Head of caudate nucleus (tissue), 42 donors: Measurements from ENCODE around the gene SCN8A.
A peak's percentile ranks its signal among the peaks of the same experiment; 100 is the strongest.
"Not testable (repeated sequence)": the region's sequence is repeated elsewhere in the genome, so short reads cannot be mapped to it uniquely, and the experiment has no call there.

Source experiments
- DNase-seq, 42 donors: peaks; one replicate each; pipeline versions ENCODE4 v3.0.0 to v3.0.0-alpha.2; 2020 to 2021; ENCODE audit warnings: mixed read lengths in 7 of 42
- intact Hi-C: fragments of 100-400 bp; cut with DNase I; formaldehyde crosslinking; loops from one replicate; pipeline ENCODE4 v1.15.0; 2022

SCN8A gene

DNA sequence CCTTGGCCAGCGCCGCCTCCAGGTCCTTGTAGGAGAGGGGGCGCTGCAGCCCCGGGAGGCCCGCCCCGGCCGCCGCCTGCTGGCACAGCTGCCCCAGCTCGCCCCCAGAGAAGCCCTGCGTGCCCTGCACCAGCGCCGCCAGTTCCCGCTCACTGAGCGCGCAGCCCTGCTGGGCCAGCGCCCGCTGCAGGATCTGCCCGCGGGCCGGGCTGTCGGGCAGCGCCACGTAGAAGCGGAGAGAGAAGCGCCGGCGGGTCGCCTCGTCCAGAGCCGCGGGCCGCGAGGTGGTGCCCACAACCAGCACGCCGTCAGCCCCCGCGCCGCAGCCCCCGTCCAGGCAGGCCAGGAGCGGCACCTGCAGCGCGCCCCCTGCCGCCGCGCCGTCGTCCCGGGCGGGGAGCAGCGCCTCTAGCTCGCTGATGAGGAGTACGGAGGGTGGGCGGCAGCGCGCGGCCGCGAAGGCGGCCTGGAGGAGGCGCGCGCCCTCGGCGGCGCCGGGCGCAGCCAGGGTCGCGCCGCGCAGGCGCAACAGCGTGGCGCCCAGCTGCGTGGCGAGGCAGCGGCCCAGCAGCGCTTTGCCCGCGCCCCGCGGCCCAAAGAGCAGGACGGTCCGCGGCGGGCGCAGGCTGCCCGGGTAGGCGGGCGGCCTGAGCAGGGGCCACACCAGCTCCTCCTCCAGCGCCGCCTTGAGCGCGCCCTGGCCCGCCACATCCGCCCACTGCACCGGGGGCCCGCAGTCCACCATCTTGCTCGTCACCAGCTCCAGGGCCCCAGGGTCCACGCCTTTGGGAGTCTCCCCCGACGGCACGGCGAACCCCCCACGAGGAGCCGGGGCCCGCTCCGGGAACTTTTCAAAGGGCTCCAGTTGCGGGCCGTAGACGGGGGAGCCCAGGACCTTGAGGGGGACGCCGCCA, 229.8 kb downstream of the SCN8A start:
- DNase-seq, result peak; percentile 38 to 92 (median 83)
- intact Hi-C loops, result no loop called here

DNA sequence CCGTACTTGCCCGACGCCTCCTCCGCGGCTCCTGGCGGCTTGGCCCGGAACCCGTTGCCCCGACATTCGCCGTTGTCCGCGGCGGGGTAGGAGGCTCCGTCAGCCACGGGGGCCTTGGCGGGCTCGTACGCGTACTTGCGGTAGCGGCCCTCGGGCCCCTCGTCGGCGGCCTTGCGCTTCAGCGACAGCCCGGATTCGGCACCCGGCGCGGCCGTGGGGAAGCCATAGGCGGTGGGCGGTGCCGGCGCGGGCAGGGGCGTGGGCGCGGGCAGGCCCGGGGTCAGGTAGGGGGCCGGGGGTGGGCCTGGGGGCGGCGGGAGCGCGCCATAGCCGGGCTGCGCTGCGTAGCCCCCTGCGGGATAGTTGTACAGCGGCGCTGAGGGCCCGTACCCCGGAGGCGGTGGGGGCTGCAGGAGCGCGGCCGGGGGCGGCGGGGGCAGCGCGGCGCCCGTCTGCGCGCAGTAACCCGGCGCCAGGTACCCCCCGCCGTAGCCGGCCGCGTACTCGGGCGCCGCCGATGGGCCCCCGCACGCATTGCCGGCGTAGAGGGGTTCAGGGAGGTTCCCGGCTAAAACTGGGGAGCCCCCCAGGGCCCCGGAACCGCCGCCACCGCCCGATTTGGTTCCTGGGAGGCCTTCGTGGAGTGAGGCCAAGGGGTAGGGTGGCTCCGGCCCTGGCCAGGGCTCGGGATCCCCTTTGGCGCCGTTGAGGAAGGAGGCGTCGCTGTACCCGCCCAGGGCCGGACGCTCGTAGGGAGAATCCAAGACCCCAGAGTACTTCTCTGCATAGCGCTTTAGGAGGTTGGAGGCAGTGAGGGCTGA, 230.6 kb downstream of the SCN8A start:
- peak in 5 of 42 donors; percentile 21 to 35 (median 27) for DNase-seq
- intact Hi-C loops, result loop anchor here (2.0 kb wide), 1 partner anchor 397 kb away; the partner anchor contains the start of gene SLC4A8

DNA sequence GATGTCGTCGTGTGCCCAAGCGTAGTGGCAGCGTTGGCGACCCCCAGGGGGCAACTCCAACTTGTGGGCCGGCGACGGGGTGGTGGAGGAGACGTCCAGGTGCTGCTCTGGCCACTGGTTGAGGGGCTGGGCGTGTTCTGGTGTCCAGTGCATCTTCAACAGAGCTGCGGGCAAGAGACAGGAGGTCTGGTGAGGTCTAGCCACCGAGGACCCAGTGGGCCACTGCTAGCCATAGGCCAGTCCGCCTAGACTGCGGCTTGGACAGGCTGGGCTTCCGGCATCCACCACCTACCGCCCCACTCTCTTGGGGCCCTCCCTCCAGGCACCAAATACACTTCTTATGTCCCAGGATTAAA, 231.2 kb downstream of the SCN8A start:
- intact Hi-C loops, result loop anchor here (2.0 kb wide), 1 partner anchor 397 kb away; the partner anchor contains the start of gene SLC4A8
- DNase-seq, result no peak

DNA sequence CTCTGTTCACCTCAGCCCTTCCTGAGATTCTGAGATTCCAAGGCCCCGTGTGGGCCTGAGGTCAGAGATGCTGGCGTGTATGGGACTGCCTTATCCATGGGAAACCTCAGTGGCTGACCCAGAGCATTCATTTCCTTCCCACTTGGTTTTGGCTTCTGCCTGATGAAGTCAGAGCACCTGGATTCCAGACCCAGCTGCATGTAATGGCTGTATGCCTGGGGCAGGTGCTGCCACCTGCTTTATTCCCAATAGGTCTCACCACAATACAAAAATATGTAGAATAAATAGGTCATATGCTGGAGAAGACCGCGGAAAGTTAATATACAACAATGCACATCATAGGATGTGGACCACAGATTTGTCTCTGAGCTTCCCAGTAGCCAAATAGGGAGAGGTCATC, 231.9 kb downstream of the SCN8A start:
- intact Hi-C loops, result loop anchor here (2.0 kb wide), 1 partner anchor 398 kb away; the partner anchor contains the start of gene SLC4A8
- DNase-seq, result no peak

DNA sequence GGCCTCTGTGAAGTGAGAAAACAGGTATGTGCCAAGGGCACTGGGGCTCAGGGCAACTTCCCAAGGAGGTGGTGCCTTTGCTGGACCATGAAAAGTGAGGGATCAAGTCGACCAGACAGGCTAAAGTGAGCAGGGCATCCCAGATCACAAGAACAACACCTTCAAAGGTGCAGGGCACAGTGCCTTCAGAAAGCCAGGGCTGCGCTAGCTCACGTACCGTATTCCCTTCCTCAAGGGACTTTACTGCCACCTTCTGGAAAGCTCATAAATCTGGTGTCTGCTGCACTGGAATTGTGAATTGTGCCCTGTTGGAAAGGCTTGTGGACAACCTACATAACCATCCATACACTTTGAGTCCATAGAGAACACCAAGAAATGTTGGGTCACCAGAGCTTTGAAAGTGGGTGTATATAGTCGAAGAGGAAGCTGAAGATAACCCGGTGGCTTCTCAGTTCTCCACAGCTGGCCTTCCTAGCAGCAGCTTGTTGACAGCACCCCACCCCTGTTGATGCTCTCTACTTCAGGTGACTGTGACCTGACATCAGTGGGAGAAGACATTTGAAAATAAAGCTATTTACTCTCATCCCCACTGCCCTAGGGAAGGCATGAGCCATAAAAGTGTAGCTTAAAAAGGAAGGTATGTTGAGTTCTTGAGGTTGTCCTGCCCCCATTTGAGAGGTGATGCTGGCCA, 233.0 kb downstream of the SCN8A start:
- DNase-seq, result peak in 37 of 42 donors; percentile 36 to 87 (median 62)
- intact Hi-C loops, result loop anchor here (2.0 kb wide), 1 partner anchor 399 kb away; the partner anchor contains the start of gene SLC4A8

DNA sequence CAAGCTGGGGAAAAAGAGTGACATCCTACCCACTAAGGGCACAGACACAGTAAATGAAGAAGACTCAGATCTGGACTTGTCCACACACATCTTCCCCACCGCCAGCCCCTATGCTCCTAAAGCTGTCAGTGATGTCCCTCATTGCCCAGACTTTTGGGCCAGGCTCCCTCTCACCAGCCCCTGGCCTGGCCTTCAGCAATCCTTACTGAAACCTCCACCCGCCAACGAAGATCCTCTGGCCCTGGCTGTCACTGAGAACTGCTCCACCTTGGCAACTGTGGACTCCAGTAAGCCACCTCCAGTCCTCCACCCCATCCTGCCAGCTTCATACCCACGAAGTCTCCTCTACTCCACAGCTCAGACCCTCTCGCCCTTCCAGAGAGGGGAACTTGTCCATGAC, 234.2 kb downstream of the SCN8A start:
- intact Hi-C loops, result no loop called here
- no peak for DNase-seq

DNA sequence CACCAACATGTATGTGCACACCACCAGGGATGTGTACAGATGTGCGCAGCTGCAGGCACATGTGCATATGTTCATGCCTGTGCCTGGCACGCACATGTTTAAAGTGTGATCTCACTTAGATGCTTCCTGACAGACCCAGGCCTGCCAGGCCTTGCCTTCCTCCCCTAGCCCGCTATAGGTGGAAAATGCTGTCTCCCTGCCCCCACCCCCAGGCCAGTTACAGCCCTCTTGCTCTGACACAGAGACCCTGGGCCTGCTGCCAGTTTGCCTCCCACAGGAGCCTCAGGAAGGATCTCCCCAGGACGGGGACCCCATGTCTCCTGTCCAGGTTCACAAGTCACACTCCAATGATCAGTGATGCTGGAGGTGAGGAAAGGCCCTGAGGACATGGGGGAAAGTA, 235.8 kb downstream of the SCN8A start:
- DNase-seq, result no peak
- intact Hi-C loops, result no loop called here

DNA sequence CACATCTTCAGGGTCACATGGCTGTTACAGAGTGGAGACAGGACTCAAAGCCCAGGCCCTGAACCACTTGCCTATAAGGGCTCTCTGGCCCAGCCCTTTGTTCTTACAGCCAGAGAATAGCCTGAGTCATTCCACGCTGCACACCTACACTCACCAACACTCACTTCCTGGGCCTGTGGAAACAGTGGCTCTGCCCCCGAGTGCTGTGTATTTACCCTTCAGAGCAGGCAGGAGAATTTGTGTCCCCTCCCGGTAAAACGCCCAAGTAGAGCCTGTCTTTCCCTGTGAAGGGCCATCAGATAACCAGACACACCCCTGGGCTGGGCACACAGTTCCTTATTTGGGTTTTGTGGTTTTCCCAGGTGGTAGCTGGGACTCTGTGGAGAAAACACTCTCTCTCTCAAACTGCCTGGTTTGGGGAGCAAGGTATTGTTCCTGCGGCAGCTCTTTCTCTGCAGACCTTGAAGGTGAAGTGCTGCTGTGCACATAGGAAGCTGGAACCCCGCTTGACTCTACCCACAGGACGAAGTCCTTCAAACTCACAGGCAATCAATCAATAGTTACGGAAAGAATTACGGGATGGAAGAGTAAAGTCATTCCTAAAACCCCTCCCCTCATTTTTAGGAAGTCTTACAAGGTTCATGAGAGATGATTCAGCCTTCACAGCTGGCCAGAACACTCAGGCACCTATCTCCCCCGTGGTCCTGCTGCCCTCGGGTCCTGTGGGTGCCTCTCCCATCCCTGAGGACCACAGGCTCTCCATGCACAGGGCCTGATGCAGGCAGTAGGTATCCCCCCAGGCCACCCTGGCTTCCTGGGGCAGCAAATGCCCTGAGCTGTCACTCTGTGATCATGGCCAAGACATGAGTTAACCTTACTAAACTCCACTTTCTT, 237.1 kb downstream of the SCN8A start:
- DNase-seq, result peak in 10 of 42 donors; percentile 17 to 58 (median 28)

DNA sequence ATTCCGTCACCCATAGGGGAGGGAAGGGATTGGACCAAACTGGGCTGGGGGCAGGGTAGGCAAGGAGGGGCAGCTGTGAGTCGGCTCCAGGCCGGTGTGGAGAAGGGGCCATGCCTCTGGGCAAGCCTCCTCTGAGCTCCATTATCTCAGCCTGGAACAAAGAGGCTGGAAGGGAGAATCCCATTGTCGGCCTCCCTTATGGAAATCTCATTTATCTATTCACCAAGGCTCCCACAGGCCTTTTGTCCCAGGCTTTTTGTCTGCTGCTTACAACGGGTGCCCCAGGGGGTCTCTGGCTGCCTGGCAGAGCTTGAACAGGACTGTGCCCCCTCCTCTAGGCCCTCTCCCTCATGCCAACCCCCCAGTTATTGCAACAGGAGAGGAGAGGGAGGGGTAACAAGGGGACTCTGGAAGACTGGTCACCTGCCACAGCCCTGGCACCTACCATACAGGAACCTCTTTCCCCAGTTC, 238.0 kb downstream of the SCN8A start:
- intact Hi-C loops, result no loop called here
- no peak for DNase-seq

More for the DNA sequence above, 237.1 kb downstream of the SCN8A start:
- intact Hi-C loops, result no loop called here

DNA sequence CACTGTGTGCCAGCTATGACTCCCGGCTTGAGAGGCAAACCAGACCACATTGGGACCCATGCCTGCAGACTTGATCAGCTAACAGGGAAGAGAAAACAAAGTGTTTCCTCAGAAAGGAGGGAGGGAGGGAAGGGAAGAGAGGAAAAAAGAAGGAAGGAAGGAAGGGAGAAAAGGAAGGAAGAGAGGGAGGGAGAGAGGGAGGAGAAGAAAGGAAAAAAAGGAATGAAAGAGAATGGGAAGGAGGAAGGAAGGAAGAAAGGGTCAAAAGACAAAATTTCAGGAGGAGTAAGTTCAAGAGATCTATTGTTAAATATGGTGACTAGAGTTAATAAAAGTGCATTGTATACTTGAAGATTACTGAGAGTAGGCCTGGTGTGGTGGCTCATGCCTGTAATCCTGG, 238.6 kb downstream of the SCN8A start:
- no peak for DNase-seq
- intact Hi-C loops, result no loop called here

DNA sequence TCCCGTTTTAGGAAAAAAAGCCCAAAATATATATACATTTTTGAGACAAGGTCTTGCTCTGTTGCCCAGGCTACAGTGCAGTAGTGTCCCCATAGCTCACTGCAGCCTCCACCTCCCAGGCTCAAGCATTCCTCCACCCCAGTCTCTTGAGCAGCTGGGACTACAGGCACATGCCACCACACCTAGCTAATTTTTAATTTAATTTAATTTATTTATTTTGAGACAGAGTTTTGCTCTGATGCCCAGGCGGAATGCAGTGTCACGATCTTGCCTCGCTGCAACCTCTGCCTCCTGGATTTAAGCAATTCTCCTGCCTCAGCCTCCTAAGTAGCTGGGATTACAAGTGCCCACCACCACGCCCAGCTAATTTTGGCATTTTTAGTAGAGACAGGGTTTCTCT, 240.8 kb downstream of the SCN8A start:
- DNase-seq, intact Hi-C loops: not testable (repeated sequence)

DNA sequence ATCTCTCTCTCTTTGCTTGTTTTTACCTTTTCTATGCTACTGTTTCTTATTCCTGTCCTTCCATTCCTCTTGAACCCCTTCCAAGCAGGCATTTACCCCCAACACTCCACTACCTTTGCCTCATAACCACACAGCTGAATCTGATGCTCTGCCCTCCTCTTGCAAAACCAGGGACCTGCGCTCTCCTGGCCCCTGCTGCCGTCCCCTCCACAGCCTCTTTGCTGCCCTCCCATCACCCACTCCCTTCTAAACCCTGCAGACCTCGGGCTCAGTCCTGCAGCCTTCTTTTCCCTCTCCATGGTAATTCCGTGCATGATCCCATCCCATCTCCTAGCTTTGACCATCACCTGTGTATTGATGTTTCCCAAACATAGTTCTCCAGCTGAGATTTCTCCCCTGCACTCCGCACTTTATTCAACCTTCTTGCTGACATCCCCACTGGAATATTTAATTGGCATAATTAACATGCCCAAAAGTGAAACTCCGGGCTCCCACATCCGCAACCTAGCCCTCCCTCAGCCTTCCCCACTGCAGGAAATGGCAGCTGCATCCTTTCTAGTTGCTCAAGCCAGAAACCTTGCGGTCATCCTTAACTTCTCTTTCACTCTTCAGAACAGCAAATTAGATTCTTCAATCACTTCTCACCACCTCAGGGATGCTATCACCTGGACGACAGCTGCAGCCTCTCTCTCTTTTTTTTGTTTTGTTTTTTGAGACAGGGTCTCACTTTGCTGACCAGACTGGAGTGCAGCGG, 241.5 kb downstream of the SCN8A start:
- no peak for DNase-seq
- intact Hi-C loops, result no loop called here

DNA sequence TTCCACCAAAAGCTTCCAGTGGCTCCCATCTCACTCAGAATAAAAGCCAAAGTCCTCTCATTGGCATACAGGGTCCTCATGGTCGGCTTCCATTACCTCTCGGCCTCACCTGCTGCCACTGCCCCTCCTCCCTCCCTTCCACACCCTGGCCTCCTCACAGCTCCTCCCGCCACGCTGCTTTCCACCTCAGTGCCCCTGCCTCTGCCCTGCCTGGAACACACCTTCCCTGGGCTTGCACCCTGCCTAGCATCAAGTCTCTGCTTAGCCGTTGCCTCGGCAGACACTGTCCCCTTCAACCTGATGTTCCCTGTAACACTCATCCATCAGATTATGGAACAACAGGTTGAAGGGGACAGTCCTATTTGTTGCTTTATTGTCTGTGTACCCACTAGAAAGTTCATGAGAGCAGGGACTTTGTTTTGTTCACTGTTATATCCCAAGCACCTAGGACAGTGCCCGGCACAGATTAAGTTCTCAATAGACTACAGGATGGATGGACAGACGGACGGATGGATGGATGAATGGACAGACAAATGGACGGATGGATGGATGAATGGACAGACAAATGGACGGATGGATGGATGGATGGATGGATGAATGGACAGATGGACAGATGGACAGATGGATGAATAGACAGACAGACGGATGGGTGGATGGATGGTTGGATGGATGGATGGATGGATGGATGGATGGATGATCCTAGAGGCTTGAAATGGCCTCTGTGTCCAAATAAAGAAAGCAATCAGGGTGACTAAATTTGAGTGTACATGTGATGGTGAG, 242.6 kb downstream of the SCN8A start:
- intact Hi-C loops, result no loop called here
- DNase-seq, result no peak

DNA sequence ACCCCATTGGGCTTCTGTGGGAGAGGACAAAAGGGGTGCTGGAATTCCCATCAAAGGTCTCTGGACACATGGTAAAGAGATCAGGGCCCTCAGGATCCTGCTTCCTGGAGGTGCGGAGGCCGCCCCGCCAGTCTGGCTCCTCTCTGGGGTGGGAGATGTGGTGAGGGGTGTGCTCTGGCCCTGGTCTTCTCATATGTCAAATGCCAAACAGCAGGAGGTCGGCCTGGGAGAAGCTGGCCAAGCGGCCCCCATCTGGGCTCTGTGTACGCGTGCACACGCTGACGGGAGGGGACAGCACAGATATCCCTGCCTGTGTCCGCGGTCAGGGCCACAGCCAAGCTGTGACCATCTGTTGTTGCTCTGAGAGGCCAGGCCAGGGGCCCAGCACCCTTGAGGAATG, 243.4 kb downstream of the SCN8A start:
- no peak for DNase-seq
- intact Hi-C loops, result no loop called here

DNA sequence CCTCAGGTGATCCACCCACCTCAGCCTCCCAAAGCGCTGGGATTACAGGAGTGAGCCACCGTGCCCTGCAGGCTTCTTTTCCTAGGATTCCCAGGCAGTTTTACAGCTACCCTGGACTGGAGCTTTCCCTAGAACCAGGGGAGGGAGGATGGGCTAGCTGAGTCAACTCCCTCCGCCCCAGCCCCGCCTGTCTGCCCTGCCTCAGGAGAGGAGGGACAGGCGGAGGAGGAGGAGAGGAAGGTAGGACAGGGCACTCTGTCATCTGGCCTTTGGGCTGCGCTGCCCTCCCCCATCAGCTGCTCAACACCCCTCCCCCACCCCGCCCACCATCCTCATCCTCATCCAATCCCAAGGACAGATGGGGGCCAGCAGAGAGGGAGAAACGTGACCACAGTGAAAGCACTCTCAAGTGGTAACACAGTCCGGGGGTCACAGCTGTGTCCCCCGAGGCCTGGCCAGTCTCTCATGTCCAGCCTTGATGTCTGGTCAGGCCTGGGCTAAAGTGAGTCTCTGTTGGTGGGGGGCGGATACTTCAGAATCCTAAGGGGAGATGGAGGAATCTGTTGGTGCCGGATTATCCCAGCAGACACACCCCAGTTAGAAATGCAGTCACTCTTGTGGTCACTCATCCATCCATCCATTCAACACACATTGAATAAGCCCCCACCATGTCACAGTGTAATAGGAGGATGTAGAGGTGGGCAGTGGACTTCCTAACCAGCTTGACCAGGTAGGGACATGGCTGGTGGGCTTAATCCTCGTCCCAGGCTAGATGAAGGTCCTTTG, 245.2 kb downstream of the SCN8A start:
- intact Hi-C loops, result no loop called here
- DNase-seq, result no peak

DNA sequence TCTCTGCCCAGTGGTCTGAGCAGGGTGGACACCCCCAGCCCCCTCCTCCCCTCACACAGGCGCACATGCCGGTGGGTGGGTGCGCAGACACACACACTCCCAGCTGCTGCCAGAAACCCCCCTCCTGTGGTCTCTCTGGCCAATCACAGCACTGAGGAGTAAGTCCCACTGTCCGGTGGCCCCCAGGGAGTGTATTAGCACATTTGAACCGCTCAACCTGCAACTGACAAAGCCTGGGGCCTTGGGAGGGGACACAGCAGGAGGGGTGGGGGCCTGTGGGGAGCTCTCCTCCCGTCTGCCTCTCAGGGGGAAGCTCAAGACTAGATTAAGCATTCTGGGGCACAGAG, 245.8 kb downstream of the SCN8A start:
- DNase-seq, result no peak
- intact Hi-C loops, result no loop called here
